AG09309 (cell line): ENCODE results near the gene SOCS1.

ENCODE experiments used
- DNase-seq: peaks from one replicate; pipeline ENCODE4 v3.0.0-alpha.2; 2010; ENCODE audit warnings: low read depth
- H3K4me3 ChIP-seq: 2 replicates; pipeline ENCODE4 v1.5.1; 2011; ENCODE audit warnings: mild to moderate bottlenecking, low read depth, low read length, moderate library complexity; ENCODE audit not compliant: control insufficient read depth
- CTCF ChIP-seq: IDR thresholded peaks from 2 replicates; pipeline ENCODE4 v1.5.1; 2011; ENCODE audit warnings: mild to moderate bottlenecking, low read depth, low read length, inconsistent platforms; ENCODE audit not compliant: insufficient read depth, control insufficient read depth; ENCODE audit errors: missing control alignments

Gene SOCS1

GRCh38 chr16:11242658-11243057, 13.3 kb downstream of the SOCS1 start:
- H3K4me3 ChIP-seq, result no peak overlapping the region
- no peak for TF ChIP-seq CTCF
- DNase-seq, result no peak

- no peak overlapping the region for H3K4me3 ChIP-seq
- TF ChIP-seq CTCF, result no peak
- no peak for DNase-seq
Measured at GRCh38 chr16:11241480-11242204, 14.4 kb downstream of the SOCS1 start.

GRCh38 chr16:11240636-11241473, 15.1 kb downstream of the SOCS1 start:
- DNase-seq, result no peak
- H3K4me3 ChIP-seq, result no peak overlapping the region
- no peak for TF ChIP-seq CTCF

GRCh38 chr16:11239644-11240632, 16.1 kb downstream of the SOCS1 start:
- no peak for DNase-seq
- TF ChIP-seq CTCF, result no peak
- H3K4me3 ChIP-seq, result no peak overlapping the region

GRCh38 chr16:11238272-11239202, 17.5 kb downstream of the SOCS1 start:
- no peak for TF ChIP-seq CTCF
- DNase-seq, result no peak
- H3K4me3 ChIP-seq, result no peak overlapping the region
